ENCODE measurements around the gene MAP4K4.

MAP4K4 gene

DNA sequence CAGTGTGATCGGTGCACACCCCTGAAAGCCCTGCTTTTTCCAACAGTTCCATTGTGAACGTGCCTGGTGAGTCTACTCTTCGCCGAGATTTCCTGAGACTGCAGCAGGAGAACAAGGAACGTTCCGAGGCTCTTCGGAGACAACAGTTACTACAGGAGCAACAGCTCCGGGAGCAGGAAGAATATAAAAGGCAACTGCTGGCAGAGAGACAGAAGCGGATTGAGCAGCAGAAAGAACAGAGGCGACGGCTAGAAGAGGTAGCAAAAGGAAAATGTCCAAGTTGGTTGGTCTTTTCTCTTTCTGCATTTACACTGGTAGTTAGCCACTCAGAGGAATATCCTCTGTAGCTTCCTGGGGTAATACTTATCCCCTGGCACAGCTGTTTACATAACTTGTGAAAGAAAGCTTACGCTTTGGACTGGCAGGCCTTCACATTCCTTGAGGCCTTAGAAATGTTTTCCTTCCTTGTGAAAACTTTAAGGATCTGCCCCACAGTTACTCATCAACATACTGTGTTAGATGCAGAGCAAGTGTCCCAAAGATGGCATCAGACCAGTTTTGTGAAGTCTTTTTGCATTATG, 146.6 kb downstream of the MAP4K4 start:
- no peak for FAIRE-seq

DNA sequence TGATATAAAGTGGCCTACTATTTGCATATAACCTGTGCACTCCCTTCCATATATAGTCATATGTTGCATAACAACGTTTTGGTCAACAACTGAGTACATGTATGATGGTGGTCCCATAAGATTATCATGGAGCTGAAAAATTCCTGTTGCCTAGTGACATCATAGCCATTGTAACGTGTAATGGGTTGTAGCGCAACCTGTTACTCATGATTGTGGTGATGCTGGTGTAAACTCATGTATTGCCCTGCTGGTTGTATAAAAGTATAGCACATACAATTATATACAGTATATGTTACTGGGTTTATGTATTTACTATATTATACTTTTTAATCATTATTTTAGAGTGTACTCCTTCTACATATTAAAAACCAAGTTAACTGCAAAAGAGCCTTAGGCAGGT, 149.5 kb downstream of the MAP4K4 start:
- no peak for FAIRE-seq

DNA sequence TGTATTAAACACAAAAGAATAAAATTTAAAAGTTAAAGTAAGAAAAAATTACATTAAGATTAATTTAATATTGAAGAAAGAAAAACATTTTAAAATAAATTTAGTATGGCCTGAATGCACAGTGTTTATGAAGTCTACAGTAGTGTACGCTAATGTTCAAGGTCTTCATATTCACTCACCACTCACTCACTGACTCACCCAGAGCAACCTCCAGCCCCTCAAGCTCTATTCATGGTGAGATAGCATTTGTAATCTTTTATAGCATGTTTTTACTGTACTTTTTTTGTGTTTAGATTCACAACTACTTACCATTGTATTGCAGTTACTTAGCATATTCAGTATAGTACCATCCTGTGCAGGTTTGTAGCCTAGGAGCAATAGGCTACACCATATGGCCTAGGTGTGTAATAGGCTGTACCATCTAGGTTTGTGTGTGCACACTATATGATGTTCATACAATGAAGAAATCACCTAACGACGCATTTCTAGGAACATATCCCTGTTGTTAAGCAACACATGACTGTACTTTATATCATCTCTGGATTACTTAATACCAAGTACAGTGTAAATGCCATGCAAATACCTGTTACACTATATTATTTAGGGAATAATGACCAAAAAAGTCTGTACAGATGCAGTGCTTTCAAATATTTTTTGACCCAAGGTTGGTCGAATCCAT, 150.3 kb downstream of the MAP4K4 start:
- no peak for FAIRE-seq

DNA sequence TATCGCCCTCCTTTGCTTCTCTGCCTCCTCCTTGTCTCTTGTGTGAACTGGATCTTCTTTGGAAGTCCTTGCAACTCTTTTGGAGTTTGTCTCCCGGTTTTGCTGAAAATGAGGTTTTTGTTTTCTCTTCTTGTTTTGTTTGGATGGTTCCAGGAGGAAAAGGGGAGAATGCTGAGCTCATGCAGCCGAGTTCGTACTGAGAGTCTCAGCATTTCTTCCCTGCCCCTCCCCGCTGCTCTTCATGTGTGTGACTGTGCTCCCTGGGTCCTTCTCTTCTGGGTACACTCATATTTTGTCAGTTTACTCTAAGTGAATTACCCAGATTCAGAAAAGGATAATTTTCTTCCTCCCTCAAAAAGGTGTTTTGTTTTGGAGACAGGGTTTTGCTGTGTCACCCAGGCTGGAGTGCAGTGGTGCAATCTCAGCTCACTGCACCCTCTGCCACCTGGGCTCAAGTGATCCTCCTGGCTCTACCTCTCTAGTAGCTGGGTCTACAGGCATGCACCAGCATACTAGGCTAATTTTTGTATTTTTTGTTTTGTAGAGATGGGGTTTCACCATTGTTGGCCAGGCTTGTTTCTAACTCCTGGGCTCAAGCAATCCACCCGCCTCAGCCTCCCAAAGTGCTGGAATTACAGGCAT, 151.4 kb downstream of the MAP4K4 start:
- no peak for FAIRE-seq

DNA sequence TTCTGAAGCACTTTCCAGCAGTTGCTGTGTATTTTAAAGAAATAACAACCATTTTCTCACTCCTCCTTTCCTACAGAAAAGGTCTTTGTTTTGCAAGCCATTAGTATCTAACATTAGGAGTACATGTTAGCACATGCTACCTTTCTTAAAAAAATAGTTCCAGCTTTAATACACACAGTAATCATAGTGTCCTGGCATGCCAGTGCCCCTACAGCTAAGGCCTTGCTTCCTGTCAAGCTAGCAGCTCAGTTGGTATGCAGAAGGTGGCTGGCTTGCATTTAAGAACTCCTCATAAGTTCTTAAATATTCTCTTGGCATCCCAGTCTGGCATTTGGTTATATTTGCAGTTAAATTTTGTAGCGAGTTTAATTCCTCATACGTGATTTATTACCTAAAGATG, 152.9 kb downstream of the MAP4K4 start:
- no peak for FAIRE-seq

DNA sequence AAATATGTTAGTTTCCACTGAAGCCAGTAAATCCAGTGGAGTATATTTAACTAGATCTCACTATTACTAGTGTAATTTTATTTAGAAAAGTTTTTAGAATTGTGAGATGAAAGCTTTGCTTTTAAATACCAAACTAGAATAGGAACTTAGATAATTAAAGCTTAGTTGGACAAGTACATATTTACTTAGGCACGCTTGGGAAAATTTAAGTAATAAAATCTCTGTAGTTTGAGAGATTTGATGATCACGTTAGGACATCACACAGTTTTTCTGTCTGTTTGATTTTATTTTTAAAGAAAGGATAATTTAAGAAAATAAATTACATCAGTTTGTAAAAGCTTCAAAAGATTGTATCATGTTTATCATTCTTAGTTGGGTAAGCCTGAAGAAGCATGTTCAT, 153.5 kb downstream of the MAP4K4 start:
- no peak for FAIRE-seq

DNA sequence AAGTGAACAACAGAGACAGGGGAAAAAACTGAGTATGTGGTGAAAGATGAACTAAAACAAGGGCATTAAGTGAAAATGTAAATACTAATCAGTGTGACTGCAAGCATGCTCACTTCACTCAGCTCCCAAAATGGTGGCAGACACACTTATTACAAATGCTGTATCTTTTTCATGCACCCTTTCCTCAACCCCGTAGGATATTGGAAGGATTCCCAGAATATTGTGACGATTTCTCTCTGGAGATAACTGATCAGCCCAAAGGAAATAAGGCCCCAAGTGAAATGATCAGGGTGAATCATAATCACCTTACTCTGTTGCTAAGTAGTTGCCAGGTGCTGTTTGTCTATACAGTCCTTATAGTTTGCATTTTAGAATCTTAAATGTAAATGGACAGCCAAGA, 155.3 kb downstream of the MAP4K4 start:
- no peak for FAIRE-seq

DNA sequence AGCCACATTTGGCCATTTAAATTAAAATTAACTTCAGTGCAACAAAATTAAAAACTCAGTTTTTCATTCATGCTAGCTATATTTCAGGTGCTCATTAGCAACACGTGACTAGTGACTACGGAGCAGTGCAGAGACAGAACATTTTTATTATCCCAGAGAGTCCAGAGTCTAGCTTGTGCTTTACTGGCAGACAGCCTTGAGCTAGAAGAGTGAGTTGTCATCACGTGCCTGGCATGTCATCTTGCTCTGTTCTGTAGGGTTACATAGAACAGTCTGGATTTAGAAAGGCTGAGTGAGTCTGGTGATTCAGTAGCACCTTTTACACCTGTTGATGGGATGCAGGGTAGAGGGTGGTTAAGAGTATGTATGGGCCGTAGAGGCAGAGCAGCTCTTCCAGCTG, 157.4 kb downstream of the MAP4K4 start:
- FAIRE-seq = no peak

DNA sequence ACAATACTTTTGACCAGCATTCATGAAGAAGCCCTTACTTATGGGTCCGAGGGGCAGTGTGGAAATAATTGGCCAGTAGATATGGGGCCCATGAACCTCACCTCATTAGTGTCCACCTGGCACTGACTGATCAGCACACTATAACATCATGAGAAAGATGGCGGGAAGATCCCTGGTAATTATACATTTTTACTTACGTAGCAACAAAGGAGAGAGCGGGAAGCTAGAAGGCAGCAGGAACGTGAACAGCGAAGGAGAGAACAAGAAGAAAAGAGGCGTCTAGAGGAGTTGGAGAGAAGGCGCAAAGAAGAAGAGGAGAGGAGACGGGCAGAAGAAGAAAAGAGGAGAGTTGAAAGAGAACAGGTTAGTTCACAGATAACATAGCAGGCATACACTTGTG, 158.3 kb downstream of the MAP4K4 start:
- no peak for FAIRE-seq

DNA sequence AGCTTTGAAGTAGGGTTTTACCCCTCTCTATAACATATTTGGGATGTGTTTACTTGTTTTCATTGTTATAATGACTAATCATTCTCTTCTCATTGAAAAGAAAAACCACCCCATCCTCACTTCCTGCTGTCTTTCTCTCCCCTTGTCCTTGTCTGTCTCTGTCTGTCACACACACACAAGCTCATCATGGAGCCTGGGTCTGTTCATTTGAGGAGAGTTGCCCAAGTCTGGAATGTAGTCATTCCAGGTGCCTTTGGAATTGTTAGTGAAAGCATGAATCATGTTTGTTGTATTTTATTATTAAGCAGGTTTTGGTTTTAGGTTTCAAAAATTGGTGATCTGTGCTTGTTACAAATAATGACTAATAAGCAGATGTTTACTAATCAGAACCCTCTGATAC, 160.7 kb downstream of the MAP4K4 start:
- FAIRE-seq = no peak

DNA sequence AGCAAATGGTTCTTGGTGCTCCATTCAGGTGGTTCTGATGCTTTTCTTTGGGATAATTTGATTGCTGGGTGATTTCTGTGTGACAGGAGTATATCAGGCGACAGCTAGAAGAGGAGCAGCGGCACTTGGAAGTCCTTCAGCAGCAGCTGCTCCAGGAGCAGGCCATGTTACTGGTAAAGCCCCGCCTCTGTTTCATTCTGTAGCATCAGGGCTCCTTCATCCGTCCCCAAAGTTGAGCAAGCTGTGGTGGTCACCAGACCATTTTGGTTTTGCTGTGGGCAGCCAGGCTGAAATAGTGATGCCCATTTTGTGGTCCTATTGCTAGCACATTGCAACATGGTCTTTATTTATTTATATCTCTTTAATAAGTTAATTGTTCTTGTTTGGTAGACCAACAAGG, 161.4 kb downstream of the MAP4K4 start:
- FAIRE-seq = no peak

DNA sequence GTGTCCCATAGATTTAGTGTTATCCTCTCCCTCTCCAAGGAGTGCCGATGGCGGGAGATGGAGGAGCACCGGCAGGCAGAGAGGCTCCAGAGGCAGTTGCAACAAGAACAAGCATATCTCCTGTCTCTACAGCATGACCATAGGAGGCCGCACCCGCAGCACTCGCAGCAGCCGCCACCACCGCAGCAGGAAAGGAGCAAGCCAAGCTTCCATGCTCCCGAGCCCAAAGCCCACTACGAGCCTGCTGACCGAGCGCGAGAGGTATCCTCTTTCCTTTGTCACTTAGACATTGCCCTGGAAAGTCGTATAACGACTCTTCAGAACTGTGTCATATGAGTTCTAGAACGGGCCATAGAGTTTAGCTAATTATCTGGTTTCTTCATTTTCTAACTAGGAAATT, 162.1 kb downstream of the MAP4K4 start:
- no peak for FAIRE-seq

DNA sequence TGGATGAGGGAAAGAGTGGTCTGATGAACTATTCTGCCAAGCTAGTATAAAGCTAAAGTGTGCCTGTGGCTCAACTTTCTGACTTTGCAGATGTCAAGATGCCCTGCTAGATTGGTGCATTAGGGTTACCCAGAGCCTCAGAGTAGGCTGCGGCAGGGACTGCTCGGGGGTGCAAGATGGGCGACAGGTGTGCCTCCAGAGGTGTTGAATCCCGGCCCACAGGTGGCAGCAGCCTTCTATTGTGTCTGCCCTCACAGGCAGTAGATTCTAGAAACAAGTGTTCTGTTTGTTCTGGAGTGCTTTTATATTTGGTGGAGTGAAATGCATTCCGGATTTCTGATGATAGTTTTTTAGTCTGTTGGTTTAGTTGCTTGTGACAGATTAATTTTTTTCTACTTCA, 162.7 kb downstream of the MAP4K4 start:
- no peak for FAIRE-seq

DNA sequence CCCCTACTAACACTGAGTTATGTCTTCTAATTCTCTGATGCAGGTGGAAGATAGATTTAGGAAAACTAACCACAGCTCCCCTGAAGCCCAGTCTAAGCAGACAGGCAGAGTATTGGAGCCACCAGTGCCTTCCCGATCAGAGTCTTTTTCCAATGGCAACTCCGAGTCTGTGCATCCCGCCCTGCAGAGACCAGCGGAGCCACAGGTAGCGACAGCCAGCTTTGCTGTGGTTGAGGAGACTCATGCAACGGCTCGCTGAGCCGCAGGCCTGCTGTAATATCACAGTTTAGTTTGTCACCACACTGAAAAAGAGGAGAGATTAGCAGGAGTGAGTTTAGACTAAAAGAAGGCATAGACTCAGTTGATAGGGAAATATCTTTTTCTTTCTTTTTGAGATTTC, 163.3 kb downstream of the MAP4K4 start:
- no peak for FAIRE-seq

DNA sequence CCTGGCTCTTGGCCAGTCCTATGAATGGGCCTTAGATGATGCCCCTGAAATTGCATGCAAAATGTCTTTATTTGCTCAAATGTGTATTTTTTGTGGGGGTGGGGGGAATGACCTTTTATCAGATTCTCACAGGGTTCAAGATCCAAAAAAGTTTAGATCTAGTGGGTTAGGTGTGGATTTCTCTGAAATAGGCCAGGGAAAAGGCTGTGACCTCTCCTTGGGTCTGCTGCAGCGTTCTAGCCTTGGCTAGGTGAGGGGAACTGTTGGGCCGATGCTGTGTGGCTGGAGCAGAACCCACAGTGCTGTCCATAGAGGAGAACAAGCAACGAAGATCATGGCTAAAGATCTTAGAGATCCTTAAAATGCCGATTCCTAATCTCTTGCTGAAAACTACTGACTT, 163.9 kb downstream of the MAP4K4 start:
- no peak for FAIRE-seq

DNA sequence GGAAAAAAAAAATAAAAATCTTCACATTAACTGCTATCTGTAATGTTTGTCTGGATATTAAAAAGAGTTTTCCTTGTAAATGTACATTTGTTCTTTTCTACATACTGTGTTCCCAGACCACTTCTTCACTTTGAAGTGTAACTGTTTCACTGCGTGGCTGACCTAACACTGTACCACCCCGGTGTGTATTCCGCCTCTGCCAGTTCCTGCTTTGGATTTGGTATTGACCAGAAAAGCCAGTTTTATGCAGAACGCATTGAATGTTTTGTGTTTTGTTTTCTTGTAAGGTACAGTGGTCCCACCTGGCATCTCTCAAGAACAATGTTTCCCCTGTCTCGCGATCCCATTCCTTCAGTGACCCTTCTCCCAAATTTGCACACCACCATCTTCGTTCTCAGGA, 166.0 kb downstream of the MAP4K4 start:
- no peak for FAIRE-seq

DNA sequence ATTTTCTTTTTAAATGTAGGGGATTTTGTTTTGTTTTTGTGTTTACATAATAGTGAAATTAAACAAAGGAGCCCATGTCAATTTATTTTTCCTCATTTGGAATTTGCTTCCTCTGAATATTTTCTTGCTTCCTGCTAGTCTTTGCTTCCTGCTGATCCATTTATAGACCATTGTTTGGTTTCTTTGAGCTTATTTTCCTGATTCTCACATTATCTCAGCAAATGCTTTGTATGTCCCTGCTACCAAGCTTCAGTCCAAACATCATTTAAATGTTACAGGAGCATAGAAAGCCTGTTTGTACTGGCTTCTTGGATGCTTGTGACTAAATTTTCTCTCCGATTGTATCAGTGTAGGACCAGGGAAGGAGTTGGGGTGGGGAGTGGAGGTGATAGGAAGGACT, 166.9 kb downstream of the MAP4K4 start:
- no peak for FAIRE-seq

DNA sequence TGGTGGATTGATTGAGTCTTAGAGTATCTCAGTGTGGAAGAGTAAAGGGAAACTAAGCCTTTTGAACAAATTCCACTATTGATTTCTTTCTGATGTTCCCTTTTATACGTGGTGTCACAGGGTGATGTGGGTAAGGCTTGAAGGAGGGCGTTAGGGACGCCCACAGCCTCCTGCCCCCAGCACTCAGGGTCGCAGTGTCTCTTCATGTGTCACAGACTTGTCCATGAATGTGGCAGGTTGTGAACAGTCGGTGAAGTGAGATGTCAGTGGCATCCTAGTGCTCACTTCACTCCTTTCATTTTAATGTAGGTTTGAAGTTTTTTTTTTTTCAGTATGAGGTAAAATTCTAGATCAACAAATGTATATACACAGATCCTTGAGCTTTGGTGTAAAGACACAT, 171.0 kb downstream of the MAP4K4 start:
- no peak for FAIRE-seq

DNA sequence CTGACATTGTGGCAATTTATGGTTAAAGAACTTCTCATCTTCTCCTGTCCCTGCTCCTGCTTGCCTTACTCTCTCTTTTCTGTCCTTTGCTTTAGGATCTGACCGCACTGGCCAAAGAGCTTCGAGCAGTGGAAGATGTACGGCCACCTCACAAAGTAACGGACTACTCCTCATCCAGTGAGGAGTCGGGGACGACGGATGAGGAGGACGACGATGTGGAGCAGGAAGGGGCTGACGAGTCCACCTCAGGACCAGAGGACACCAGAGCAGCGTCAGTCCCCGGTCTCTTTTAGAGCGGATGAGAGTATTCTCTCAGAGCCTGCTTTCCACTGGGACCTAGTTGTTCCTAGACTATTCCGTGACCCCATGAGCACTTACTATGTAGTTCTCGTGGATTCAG, 172.0 kb downstream of the MAP4K4 start:
- no peak for FAIRE-seq

DNA sequence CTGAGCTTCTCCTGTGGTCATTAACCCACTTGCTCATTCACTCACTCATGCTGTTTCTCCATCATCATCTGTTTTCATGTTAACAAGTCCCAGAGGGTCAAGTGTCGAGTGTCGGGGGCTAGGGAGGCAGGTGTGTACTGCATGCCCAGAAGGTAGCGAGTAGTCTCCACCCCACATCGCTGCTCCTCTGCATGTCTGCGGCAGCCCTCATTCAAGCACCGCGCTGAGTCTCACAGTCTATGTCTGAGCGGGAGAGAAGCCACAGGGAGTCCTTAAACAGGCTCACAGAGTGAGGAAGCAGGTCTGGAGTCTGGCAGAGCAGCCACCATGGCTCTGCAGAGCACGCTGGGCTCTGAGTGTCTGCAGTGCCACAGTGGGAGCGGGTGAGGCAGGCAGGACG, 172.9 kb downstream of the MAP4K4 start:
- no peak for FAIRE-seq

DNA sequence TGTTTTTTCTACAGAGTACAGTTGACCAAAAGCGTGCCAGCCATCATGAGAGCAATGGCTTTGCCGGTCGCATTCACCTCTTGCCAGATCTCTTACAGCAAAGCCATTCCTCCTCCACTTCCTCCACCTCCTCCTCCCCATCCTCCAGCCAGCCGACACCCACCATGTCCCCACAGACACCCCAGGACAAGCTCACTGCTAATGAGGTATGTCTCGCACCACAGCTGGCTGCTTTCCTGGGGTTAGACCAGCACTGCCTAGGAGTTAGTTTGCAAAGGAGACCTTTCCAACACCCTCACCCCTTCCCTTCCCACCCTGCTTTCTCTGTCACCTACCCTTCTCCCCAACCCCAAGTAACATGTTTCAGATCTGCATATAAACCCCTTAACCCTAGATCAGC, 174.0 kb downstream of the MAP4K4 start:
- FAIRE-seq = no peak

DNA sequence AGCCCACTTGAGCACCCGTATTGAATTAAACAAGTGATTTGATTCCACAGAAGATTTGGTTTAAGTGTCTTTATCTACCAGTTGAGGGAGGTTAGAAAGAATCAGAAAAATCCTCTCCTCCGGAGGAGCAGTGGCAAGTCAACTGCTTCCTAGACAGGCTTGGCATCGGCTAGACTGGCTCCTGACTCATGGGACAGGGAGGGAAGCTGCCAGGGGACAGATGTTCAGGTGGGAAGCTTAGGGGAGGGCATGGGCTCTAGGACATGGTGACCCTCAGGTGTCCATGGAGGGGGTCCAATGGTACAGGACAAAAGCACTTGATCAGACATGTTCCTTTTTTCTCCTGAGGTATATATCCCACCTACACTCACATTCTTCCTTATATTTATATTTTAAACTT, 175.0 kb downstream of the MAP4K4 start:
- FAIRE-seq = no peak

DNA sequence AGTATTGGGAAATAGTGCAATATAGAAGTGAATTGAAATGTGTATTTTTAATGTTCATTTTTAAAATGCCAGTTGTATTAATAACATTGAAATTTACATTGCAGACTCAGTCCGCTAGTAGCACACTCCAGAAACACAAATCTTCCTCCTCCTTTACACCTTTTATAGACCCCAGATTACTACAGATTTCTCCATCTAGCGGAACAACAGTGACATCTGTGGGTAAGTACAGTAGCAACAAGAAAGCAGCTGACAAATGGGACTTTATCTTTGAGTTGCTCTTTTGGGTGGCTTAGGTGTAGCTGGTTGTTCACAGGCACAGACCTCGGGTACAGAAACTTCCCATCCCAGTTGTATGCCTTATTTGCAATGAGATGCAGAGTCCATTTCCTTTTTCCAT, 176.0 kb downstream of the MAP4K4 start:
- FAIRE-seq = no peak

DNA sequence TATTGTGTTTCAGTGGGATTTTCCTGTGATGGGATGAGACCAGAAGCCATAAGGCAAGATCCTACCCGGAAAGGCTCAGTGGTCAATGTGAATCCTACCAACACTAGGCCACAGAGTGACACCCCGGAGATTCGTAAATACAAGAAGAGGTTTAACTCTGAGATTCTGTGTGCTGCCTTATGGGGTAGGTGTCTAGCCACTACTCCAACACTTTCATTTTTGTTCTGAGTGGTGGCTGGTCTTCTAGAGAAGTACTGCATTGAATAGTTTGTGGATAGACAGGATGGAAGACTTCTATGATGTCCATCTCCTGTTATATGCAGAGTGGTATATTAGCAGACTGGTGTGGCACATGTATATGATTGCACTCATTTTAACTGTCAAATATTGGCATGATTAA, 176.6 kb downstream of the MAP4K4 start:
- no peak for FAIRE-seq

DNA sequence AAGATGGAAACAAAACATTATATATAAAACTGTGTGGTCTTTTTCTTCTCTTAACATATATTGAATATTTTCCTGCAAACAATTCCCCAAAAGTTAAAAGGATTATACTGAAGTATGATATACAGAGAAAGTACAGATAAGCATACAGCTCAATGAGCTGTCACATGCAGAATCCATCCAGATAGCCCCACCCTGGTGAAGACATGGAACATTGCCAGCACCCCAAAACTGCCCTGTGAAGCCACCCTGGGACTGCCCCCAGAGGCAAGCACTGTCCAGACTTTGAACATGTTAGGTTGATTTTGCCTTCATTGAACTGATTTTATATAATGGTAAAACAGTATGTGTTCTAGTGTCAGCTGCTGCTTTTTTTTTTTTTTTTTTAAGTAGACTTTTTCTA, 182.0 kb downstream of the MAP4K4 start:
- no peak for FAIRE-seq

Data from A204.1 (cell line).